GM18951 (cell line): ENCODE measurements around the gene CGB1.
"Not testable (repeated sequence)": the region's sequence is repeated elsewhere in the genome, so short reads cannot be mapped to it uniquely, and the experiment has no call there.

Experiments
- POLR2A ChIP-seq: IDR thresholded peaks from 4 replicates; pipeline ENCODE4 v1.6.1; 2011; ENCODE audit warnings: mild to moderate bottlenecking; ENCODE audit not compliant: insufficient read length, insufficient read depth; ENCODE audit errors: extremely low read depth
- in situ Hi-C: fragments of 300-500 bp; cut with MboI; formaldehyde crosslinking; loops from one replicate; pipeline ENCODE4 v1.12.0; 2022; ENCODE audit warnings: low sequenced_read_pairs, mixed read lengths, inconsistent platforms; ENCODE audit not compliant: unreplicated experiment

Gene CGB1

GRCh38 chr19:49019242-49019932, 17.3 kb downstream of the CGB1 start:
- in situ Hi-C loops, result no loop called here
- no peak for TF ChIP-seq POLR2A

- in situ Hi-C loops, result not testable (repeated sequence)
Observed at GRCh38 chr19:49018388-49019241, 18.1 kb downstream of the CGB1 start.

- peak; percentile 29 for TF ChIP-seq POLR2A
- in situ Hi-C loops, result no loop called here
Observed at GRCh38 chr19:49017666-49018351, 18.9 kb downstream of the CGB1 start.

GRCh38 chr19:49017041-49017665, 19.5 kb downstream of the CGB1 start, which contains the start of gene LHB:
TSS of gene LHB (minus strand) at chr19:49017091. CDS start at chr19:49017081, 10 bp downstream.
- TF ChIP-seq POLR2A, result no peak
- in situ Hi-C loops, result no loop called here

GRCh38 chr19:49016067-49016839, 20.4 kb downstream of the CGB1 start:
- in situ Hi-C loops, result no loop called here
- TF ChIP-seq POLR2A, result no peak

- in situ Hi-C loops, result no loop called here
- no peak for TF ChIP-seq POLR2A
Observed at GRCh38 chr19:49014870-49015255, 21.8 kb downstream of the CGB1 start.

- in situ Hi-C loops, result no loop called here
- TF ChIP-seq POLR2A, result no peak
Observed at GRCh38 chr19:49014123-49014869, 22.4 kb downstream of the CGB1 start.

- in situ Hi-C loops, result no loop called here
- TF ChIP-seq POLR2A, result no peak
Observed at GRCh38 chr19:49011194-49011593, 25.5 kb downstream of the CGB1 start.

GRCh38 chr19:49010453-49010852, 26.2 kb downstream of the CGB1 start:
- in situ Hi-C loops, result no loop called here
- TF ChIP-seq POLR2A, result no peak

GRCh38 chr19:49009828-49010227, 26.9 kb downstream of the CGB1 start:
- TF ChIP-seq POLR2A, result no peak
- in situ Hi-C loops, result no loop called here

- in situ Hi-C loops, result no loop called here
- TF ChIP-seq POLR2A, result no peak
Observed at GRCh38 chr19:49006905-49007304, 29.8 kb downstream of the CGB1 start.
